K562 (cell line): Measurements from ENCODE around the gene YARS1. TPM values are rescaled to one million over a fixed set of nuclear protein-coding genes. Genes with fewer than 3 reads are reported as not detected.

ENCODE experiments used
- ATAC-seq: fragments of 200-7000 bp; cut with Tn5 transposase; 3 replicates; pipeline ENCODE4 v1.9.1; 2020; ENCODE audit warnings: moderate library complexity
- BruUV-seq: library from RNA; stranded (reverse); fragments of 400-500 nt; replicated peaks from 2 replicates; lab custom pipeline; 2021; lab: Mats Ljungman, UMichigan
- CTCF ChIA-PET: fragments of 300-600 bp; formaldehyde crosslinking; extraction: SDS; loops from one replicate; lab custom pipeline; 2021; ENCODE audit warnings: low intra/inter-chr PET ratio; lab: Yijun Ruan, JAX
- POLR2A ChIA-PET: fragments of 300-600, 350-650 bp; sonication (Branson Sonifier 250); formaldehyde crosslinking; extraction: SDS; loops from one replicate; lab custom pipeline; 2021; ENCODE audit warnings: antibody characterized with exemption, inconsistent platforms; lab: Yijun Ruan, JAX
- DNase-seq, 4 experiments: peaks; one replicate each; pipeline versions ENCODE4 v3.0.0 to v3.0.0-alpha.2; 2011 to 2018; ENCODE audit warnings: low spot score in 3 of 4, mixed read lengths in 3 of 4; ENCODE audit errors: extremely low read depth in 1 of 4
- FAIRE-seq: peaks from 2 replicates; lab custom pipeline; 2011; peaks lifted over from hg19 to GRCh38; lab: Jason Lieb, UNC
- H2AFZ ChIP-seq: 2 replicates; pipeline ENCODE4 v1.6.0; 2011; ENCODE audit warnings: low read depth, low read length, control low read depth, inconsistent platforms
- H3K27ac ChIP-seq: fragments of 200-600 bp; 3 replicates; pipeline ENCODE4 v1.8.0; 2011; ENCODE audit warnings: low read depth, mild to moderate bottlenecking, control low read depth, inconsistent platforms, low read length, moderate library complexity, mixed read lengths; ENCODE audit errors: extremely low read depth
- H3K27me3 ChIP-seq, 2 experiments: fragments of 300-600 bp in 1 of 2; 2 replicates in 1 of 2; 3 replicates in 1 of 2; pipeline versions ENCODE4 v1.6.0 to v1.8.0; 2011; ENCODE audit warnings: inconsistent platforms in 2 of 2, low read length in 2 of 2, mild to moderate bottlenecking in 1 of 2, mixed read lengths in 1 of 2, moderate library complexity in 1 of 2; ENCODE audit not compliant: control insufficient read depth in 2 of 2, insufficient read depth in 2 of 2
- H3K36me3 ChIP-seq: fragments of 300-600 bp; 3 replicates; pipeline ENCODE4 v1.8.0; 2011; ENCODE audit warnings: mild to moderate bottlenecking, low read length, inconsistent platforms; ENCODE audit not compliant: control insufficient read depth, insufficient read depth
- H3K4me1 ChIP-seq, 2 experiments: fragments of 200-600 bp in 1 of 2; replicated peaks in 1 of 2; 2 replicates in 1 of 2; 3 replicates in 1 of 2; pipeline versions ENCODE4 v1.5.1 to v1.8.0; 2011; ENCODE audit warnings: inconsistent platforms in 2 of 2, low read length in 2 of 2, mild to moderate bottlenecking in 1 of 2, mixed read lengths in 1 of 2, moderate library complexity in 1 of 2; ENCODE audit not compliant: control insufficient read depth in 2 of 2, insufficient read depth in 2 of 2
- H3K4me2 ChIP-seq: 2 replicates; pipeline ENCODE4 v1.6.1; 2011; ENCODE audit warnings: low read length, control low read depth, inconsistent platforms, mixed read lengths; ENCODE audit not compliant: insufficient read depth
- H3K4me3 ChIP-seq: fragments of 200-600 bp; sonication (generic), shearing (Covaris generic); 2 replicates; pipeline ENCODE4 v1.5.1; 2016; ENCODE audit warnings: control low read depth, inconsistent platforms
- H3K79me2 ChIP-seq: fragments of 200-600 bp; 3 replicates; pipeline ENCODE4 v1.8.0; 2011; ENCODE audit warnings: low read length, inconsistent platforms; ENCODE audit not compliant: control insufficient read depth, insufficient read depth
- H3K9ac ChIP-seq, 2 experiments: 2 replicates each; pipeline versions ENCODE4 v1.6.0 to v1.6.1; 2011; ENCODE audit warnings: low read depth in 2 of 2, low read length in 2 of 2, control low read depth in 1 of 2, inconsistent platforms in 1 of 2, mild to moderate bottlenecking in 1 of 2, mixed read lengths in 1 of 2; ENCODE audit not compliant: insufficient read depth in 1 of 2
- H3K9me1 ChIP-seq: one replicate; pipeline ENCODE4 v1.6.0; 2011; ENCODE audit warnings: inconsistent platforms, mild to moderate bottlenecking, low read length, moderate library complexity; ENCODE audit not compliant: control insufficient read depth, insufficient read depth
- H3K9me3 ChIP-seq: replicated peaks from 2 replicates; pipeline ENCODE4 v1.5.1; 2011; ENCODE audit warnings: low read depth, low read length, inconsistent platforms; ENCODE audit not compliant: control insufficient read depth, insufficient read depth
- H4K20me1 ChIP-seq: replicated peaks from 2 replicates; pipeline ENCODE4 v1.6.1; 2011; ENCODE audit warnings: low read length, inconsistent platforms, mixed read lengths; ENCODE audit not compliant: control insufficient read depth, insufficient read depth
- CEBPG ChIP-seq, 3 experiments: fragments of 200-800 bp in 1 of 3; sonication (Bioruptor generic) in 1 of 3; sonication (generic) in 1 of 3; formaldehyde crosslinking in 1 of 3; IDR thresholded peaks in 2 of 3; conservative IDR thresholded peaks in 1 of 3; 2 replicates each; pipeline versions ENCODE4 v1.6.1 to v1.8.0; 2016 to 2022; ENCODE audit warnings: missing compliant biosample characterization in 2 of 3, missing genetic modification characterization in 2 of 3, mild to moderate bottlenecking in 1 of 3, missing genetic modification reagents in 1 of 3
- GTF2A2 ChIP-seq: IDR thresholded peaks from 2 replicates; pipeline ENCODE4 v1.6.1; 2016; ENCODE audit warnings: mild to moderate bottlenecking, missing genetic modification characterization, missing compliant biosample characterization
- LCOR ChIP-seq: sonication (generic); formaldehyde crosslinking; IDR thresholded peaks from 2 replicates; pipeline ENCODE4 v1.8.0; 2022; ENCODE audit warnings: mild to moderate bottlenecking, missing genetic modification reagents
- NFE2L1 ChIP-seq: fragments of 450-650 bp; IDR thresholded peaks from 2 replicates; pipeline ENCODE4 v1.6.1; 2016; ENCODE audit warnings: missing genetic modification characterization, low read depth, mild to moderate bottlenecking, missing compliant biosample characterization, moderate library complexity, borderline replicate concordance
- NFXL1 ChIP-seq: fragments of 450-650 bp; formaldehyde crosslinking; IDR thresholded peaks from 2 replicates; pipeline ENCODE4 v1.4.0; 2021; ENCODE audit warnings: mild to moderate bottlenecking
- POLR2A ChIP-seq: fragments of 450-650 bp; conservative IDR thresholded peaks from 2 replicates; pipeline ENCODE4 v1.6.1; 2016
- POLR2G ChIP-seq: fragments of 200-400 bp; formaldehyde crosslinking; IDR thresholded peaks from 2 replicates; pipeline ENCODE4 v1.6.1; 2017; ENCODE audit warnings: low read depth, mild to moderate bottlenecking, antibody characterized with exemption, low read length, moderate library complexity
- RAD21 ChIP-seq, 2 experiments: fragments of 250-450 bp in 1 of 2; fragments of 450-650 bp in 1 of 2; sonication (Bioruptor Pico) in 1 of 2; formaldehyde crosslinking in 1 of 2; IDR thresholded peaks in 1 of 2; conservative IDR thresholded peaks in 1 of 2; 2 replicates each; pipeline versions ENCODE4 v1.4.0 to v1.8.0; 2020 to 2022; ENCODE audit warnings: mild to moderate bottlenecking in 2 of 2, moderate library complexity in 1 of 2
- RBFOX2 ChIP-seq: fragments of 200-400 bp; formaldehyde crosslinking; IDR thresholded peaks from 2 replicates; pipeline ENCODE4 v1.6.1; 2017; ENCODE audit warnings: low read depth, mild to moderate bottlenecking, low read length, moderate library complexity
- SMC3 ChIP-seq: conservative IDR thresholded peaks from 2 replicates; pipeline ENCODE4 v1.6.1; 2011; ENCODE audit warnings: low read depth, low read length, improper control_type of control experiment; ENCODE audit not compliant: insufficient read depth
- SUPT5H ChIP-seq: fragments of 450-650 bp; IDR thresholded peaks from 2 replicates; pipeline ENCODE4 v1.6.1; 2016
- TCF7 ChIP-seq: sonication (generic); IDR thresholded peaks from 2 replicates; pipeline ENCODE4 v1.6.1; 2016; ENCODE audit warnings: antibody characterized with exemption, borderline replicate concordance
- ZBTB5 ChIP-seq: fragments of 450-650 bp; IDR thresholded peaks from 2 replicates; pipeline ENCODE4 v1.6.1; 2017; ENCODE audit warnings: antibody characterized with exemption
- ZNF143 ChIP-seq: sonication (generic); formaldehyde crosslinking; IDR thresholded peaks from 2 replicates; pipeline ENCODE4 v1.9.0; 2022; ENCODE audit warnings: mild to moderate bottlenecking, missing genetic modification reagents
- ZNF77 ChIP-seq: fragments of 250-450 bp; sonication (Bioruptor Pico); IDR thresholded peaks from 2 replicates; pipeline ENCODE4 v1.5.0; 2020
- WGBS: fragments of 100-300 bp; shearing (Covaris generic); methylation state at CpG from one replicate; pipeline ENCODE4 v1.1.6; 2016; ENCODE audit warnings: low coverage, mixed read lengths; ENCODE audit not compliant: insufficient coverage; ENCODE audit errors: missing lambda C conversion rate; 5-methylcytosine and 5-hydroxymethylcytosine counted together
- in situ Hi-C: fragments of 300-500 bp; cut with MboI; formaldehyde crosslinking; loops from 4 replicates; pipeline ENCODE4 v1.15.0; 2018; ENCODE audit warnings: inconsistent platforms, mixed read lengths
- intact Hi-C: fragments of 100-400 bp; cut with micrococcal nuclease; formaldehyde crosslinking; loops from 2 replicates; pipeline ENCODE4 v1.14.2; 2022
- polyA plus RNA-seq, 8 experiments: library from polyadenylated mRNA; depleted of rRNA in 4 of 8; stranded (reverse) in 5 of 8; unstranded in 3 of 8; fragments of >200 nt; fragmentation: Nextera tagmentation in 2 of 8; fragmentation: Illumina TruSeq in 1 of 8; extraction: Ambion mirVana in 2 of 8; extraction: Trizol in 1 of 8; gene quantifications; 2 replicates each; pipeline versions ENCODE4 v1.2.1 to v1.2.3, GENCODE V29; 2011 to 2014; ENCODE audit warnings: inconsistent platforms in 1 of 8, missing spikeins in 1 of 8
- total RNA-seq, 7 experiments: library from RNA; depleted of rRNA in 6 of 7; stranded (reverse); fragments of >200 nt in 6 of 7; fragmentation: Illumina TruSeq in 2 of 7; extraction: Trizol in 2 of 7; gene quantifications; 2 replicates each; pipeline versions ENCODE4 v1.2.1 to v1.2.3, GENCODE V29; 2011 to 2021; ENCODE audit warnings: low replicate concordance in 1 of 7
- TF ChIP-seq, protein P1 (sequence below), 2 experiments: IDR thresholded peaks in 1 of 2; conservative IDR thresholded peaks in 1 of 2; 2 replicates each; pipeline ENCODE4 v1.6.1; 2016; ENCODE audit warnings: low read depth in 2 of 2, mild to moderate bottlenecking in 1 of 2, missing compliant biosample characterization in 1 of 2, missing genetic modification characterization in 1 of 2, moderate library complexity in 1 of 2

The YARS1 gene
- total and polyA plus RNA-seq, 9 of the 15 experiments (the other 6 are each of a cell fraction or from before 2014, with no cell fraction given), result 66.2 to 336 (median 201) TPM

DNA sequence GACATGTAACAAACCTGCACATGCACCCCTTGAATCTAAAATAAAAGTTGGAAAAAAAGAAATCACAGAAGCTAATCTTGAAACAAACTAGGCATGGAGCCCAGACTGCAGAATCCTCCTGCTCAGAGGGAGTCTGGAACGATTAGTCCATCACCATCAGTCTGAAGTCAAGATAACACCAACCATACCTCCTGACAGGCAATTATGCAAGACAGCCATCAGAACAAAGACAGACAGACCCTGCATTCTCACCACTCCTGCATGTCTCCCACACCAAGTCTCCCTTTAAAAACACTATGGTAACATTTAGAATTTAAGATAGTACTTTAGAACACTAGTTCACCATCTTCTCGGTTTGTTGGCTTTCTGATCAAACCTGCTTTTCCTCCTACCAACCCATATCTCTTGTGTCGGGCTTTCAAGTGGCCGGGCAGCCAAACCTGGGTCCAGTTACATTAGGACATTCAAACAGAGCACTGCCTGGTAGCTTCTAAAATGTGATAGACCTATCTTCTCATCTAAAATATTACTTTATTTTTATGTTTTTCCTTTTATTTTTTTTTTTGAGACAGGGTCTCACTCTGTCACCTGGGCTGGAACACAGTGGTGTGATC, 10.1 kb downstream of the YARS1 start:
- ChIA-PET CTCF (no interaction called here), POLR2A (interaction anchor here (0.6 to 2.4 kb wide), 5 partner anchors 10 to 130 kb away, joined by 3 to 6 read pairs (median 4); partner anchors contain the start of genes S100PBP and YARS1)
- Histone ChIP-seq H3K79me2 (peaks cover 59% of the 10 kb centered on the region), H3K9ac (no peak overlapping the region), H2AFZ (no peak overlapping the region), H3K36me3 (peaks cover 81% of the 10 kb centered on the region), H3K4me2 (no peak overlapping the region), H3K27ac (no peak overlapping the region), H3K4me1 (no peaks in the 10 kb centered on the region; a peak in 2 of 5 replicates), H3K9me3 (no peaks in the 10 kb centered on the region), H3K9me1 (no peaks in the 10 kb centered on the region), H3K27me3 (no peaks in the 10 kb centered on the region), H3K4me3 (no peak overlapping the region), H4K20me1 (peaks cover 16% of the 10 kb centered on the region)
- intact Hi-C loops (no loop called here), in situ Hi-C loops (no loop called here)
- FAIRE-seq (peak; percentile 19), DNase-seq (no peak), ATAC-seq (peak; percentile 52)
- 78% methylated on average over 4 of the region's 4 CpGs for WGBS
- BruUV-seq, result no TSS peak
- TF ChIP-seq ZNF143 (CRISPR knock-in tag) (no peak), ZBTB5 (no peak), RBFOX2 (peak; percentile 50), RAD21 (CRISPR knock-in tag; conservative IDR thresholded peaks at IDR 0.05 in 1 of 2, IDR thresholded peaks at IDR 0.05 in 1 of 2) (no peak), TCF7 (no peak), POLR2G (peak; percentile 28; the same call in 1 of the 2 replicates), SMC3 (no peak), NFE2L1 (tag) (no peak), POLR2A (peak; percentile 21; the same call in 1 of the 2 replicates), CEBPG (CRISPR knock-in tag; IDR thresholded peaks at IDR 0.05) (no peak), CEBPG (tag; conservative IDR thresholded peaks at IDR 0.05 in 1 of 2, IDR thresholded peaks at IDR 0.05 in 1 of 2) (peak in 1 of 2 experiments; percentile 38; a peak in 1 of 4 replicates), LCOR (no peak), SUPT5H (peak; percentile 38), NFXL1 (CRISPR knock-in tag) (no peak), ZNF77 (CRISPR knock-in tag) (no peak), GTF2A2 (tag) (no peak)
- TF ChIP-seq, protein P1, sequence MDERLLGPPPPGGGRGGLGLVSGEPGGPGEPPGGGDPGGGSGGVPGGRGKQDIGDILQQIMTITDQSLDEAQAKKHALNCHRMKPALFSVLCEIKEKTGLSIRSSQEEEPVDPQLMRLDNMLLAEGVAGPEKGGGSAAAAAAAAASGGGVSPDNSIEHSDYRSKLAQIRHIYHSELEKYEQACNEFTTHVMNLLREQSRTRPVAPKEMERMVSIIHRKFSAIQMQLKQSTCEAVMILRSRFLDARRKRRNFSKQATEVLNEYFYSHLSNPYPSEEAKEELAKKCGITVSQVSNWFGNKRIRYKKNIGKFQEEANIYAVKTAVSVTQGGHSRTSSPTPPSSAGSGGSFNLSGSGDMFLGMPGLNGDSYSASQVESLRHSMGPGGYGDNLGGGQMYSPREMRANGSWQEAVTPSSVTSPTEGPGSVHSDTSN (CRISPR knock-in tag; IDR thresholded peaks at IDR 0.05; ENCODE audit: low read depth), result no peak
- TF ChIP-seq, protein P1 (tag; conservative IDR thresholded peaks at IDR 0.05; ENCODE audit: low read depth), result peak; percentile 61; the same call in 1 of the 2 replicates
